ENCODE data around the gene PSMD13. TPM values are rescaled to one million over a fixed set of nuclear protein-coding genes. Genes with fewer than 3 reads are reported as not detected.

PSMD13 gene
- total and polyA plus RNA-seq, 2 of the 4 experiments (the other 2 are of a cell fraction): 177 to 217 TPM

GRCh38 chr11:206526-207207 is 30.1 kb upstream of the PSMD13 start:
- 4% methylated on average over 33 of the region's 39 CpGs; no CpG with 5 or more reads in 1 of the 2 experiments for WGBS, 2 experiments (ENCODE audit: extremely low coverage in 2 of 2, insufficient read length in 1 of 2)
- Histone ChIP-seq H3K4me3 (ENCODE audit: insufficient read depth, low read depth, low read length) (peak overlapping the region; percentile 70), H4K5ac (ENCODE audit: low read depth, low read length) (peak overlapping the region; percentile 32), H3K23ac (ENCODE audit: low read depth, low read length) (peak overlapping the region; percentile 95), H4K91ac (ENCODE audit: insufficient read depth, low read depth, low read length) (peak overlapping the region; percentile 89), H3K27me3 (ENCODE audit: control insufficient read depth, insufficient read depth, low read length) (no peaks in the 10 kb centered on the region), H3K4me2 (ENCODE audit: low read depth, low read length) (peak overlapping the region; percentile 94), H2AK9ac (replicated peaks; ENCODE audit: low read depth, low read length, poor library complexity) (peak overlapping the region; percentile 99), H3K14ac (replicated peaks; ENCODE audit: low read depth, low read length) (peak overlapping the region; percentile 95), H3K9ac (ENCODE audit: low read depth, low read length) (peak overlapping the region; percentile 95), H3K4ac (ENCODE audit: low read depth, low read length) (peak overlapping the region; percentile 89), H3K18ac (ENCODE audit: low read depth, low read length) (no peak overlapping the region; the same call in 1 of the 2 replicates), H2BK120ac (ENCODE audit: low read depth, low read length) (no peak overlapping the region), H3K36me3 (ENCODE audit: control insufficient read depth, insufficient read depth, low read length) (peaks cover 54% of the 10 kb centered on the region), H2BK15ac (ENCODE audit: low read depth, low read length) (no peak overlapping the region), H3K27ac (ENCODE audit: insufficient read depth, low read length) (peak overlapping the region; percentile 83), H4K8ac (ENCODE audit: low read depth in 2 of 2, low read length in 2 of 2) (peak overlapping the region; percentile 69 to 81), H2BK20ac (ENCODE audit: low read depth, low read length) (no peak overlapping the region), H4K20me1 (ENCODE audit: insufficient read depth, low read length) (peaks cover 88% of the 10 kb centered on the region), H2AFZ (replicated peaks; ENCODE audit: low read length, poor library complexity) (peak overlapping the region; percentile 91), H3K9me3 (ENCODE audit: control insufficient read depth, insufficient read depth, low read length) (no peaks in the 10 kb centered on the region), H3K56ac (ENCODE audit: extremely low read depth, insufficient read depth, low read length) (peak overlapping the region; percentile 77), H3K9me1 (ENCODE audit: insufficient read depth, low read length) (peaks cover 34% of the 10 kb centered on the region), H3K79me1 (ENCODE audit: low read depth in 1 of 2, low read length in 2 of 2) (peaks cover 45 to 87% of the 10 kb centered on the region in 2 experiments; a peak in 3 of 4 replicates), H2BK5ac (ENCODE audit: low read depth, low read length, poor library complexity, severe bottlenecking) (peak overlapping the region; percentile 83), H2AK5ac (ENCODE audit: low read depth, low read length) (peak overlapping the region; percentile 52), H3K4me1 (ENCODE audit: control insufficient read depth, insufficient read depth, low read length) (peaks cover 25% of the 10 kb centered on the region)
- DNase-seq (no peak), ATAC-seq (ENCODE audit: low read depth) (peak; percentile 3)
- no TSS peak for BruUV-seq (replicated peaks)
- TF ChIP-seq CHD1 (IDR thresholded peaks at IDR 0.05; ENCODE audit: low read depth, low read length) (0 out of 2 replicates have a peak, but pooled peaks have one; percentile 43), MAFK (IDR thresholded peaks at IDR 0.05; ENCODE audit: low read depth, low read length) (no peak), FOS (IDR thresholded peaks at IDR 0.05; ENCODE audit: low read depth, low read length) (no peak), SMC3 (IDR thresholded peaks at IDR 0.05; ENCODE audit: low read depth, low read length) (no peak)
- ChIA-PET CTCF (interaction anchor here (0.5 kb wide), 1 partner anchor 28 kb away, joined by 3 read pairs; no protein-coding TSS in a partner anchor), POLR2A (ENCODE audit: unreplicated experiment) (interaction anchor here (0.8 kb wide), 1 partner anchor 38 kb away, joined by 3 read pairs; no protein-coding TSS in a partner anchor)
- in situ Hi-C loops (cut with MboI; ENCODE audit: low sequenced_read_pairs): no loop called here
- dilution Hi-C loops (cut with HindIII; ENCODE audit: low sequenced_read_pairs, unreplicated experiment): no loop called here
- intact Hi-C loops (cut with micrococcal nuclease): loop anchor here (2.0 to 5.0 kb wide), 4 partner anchors 101 to 311 kb away; partner anchors contain the start of gene IFITM2
